CD4-positive, alpha-beta memory T cell (primary cell): ENCODE measurements around the gene RARG. TPM values are rescaled to one million over a fixed set of nuclear protein-coding genes. Genes with fewer than 3 reads are reported as not detected.
A peak's percentile ranks its signal among the peaks of the same experiment; 100 is the strongest.
"Not testable (repeated sequence)": the region's sequence is repeated elsewhere in the genome, so short reads cannot be mapped to it uniquely, and the experiment has no call there.

Experiments
- CTCF ChIA-PET: fragments of 350-600 bp; sonication (Branson Sonifier 250); formaldehyde crosslinking; loops from one replicate; lab custom pipeline; 2021; ENCODE audit warnings: inconsistent platforms; ENCODE audit not compliant: partially characterized antibody; lab: Charles Lee
- POLR2A ChIA-PET: fragments of 350-600 bp; sonication (Branson Sonifier 250); formaldehyde crosslinking; loops from one replicate; lab custom pipeline; 2021; ENCODE audit not compliant: partially characterized antibody; lab: Charles Lee
- DNase-seq, 5 donors: peaks; one replicate each; pipeline versions ENCODE4 v3.0.0 to v3.0.0-alpha.2; 2020 to 2022; ENCODE audit warnings: mixed read lengths in 1 of 5
- H3K27ac ChIP-seq: one replicate; pipeline ENCODE4 v1.7.0; 2013; ENCODE audit warnings: low read depth, low read length
- H3K27me3 ChIP-seq: 2 replicates; pipeline ENCODE4 v1.7.0; 2013; ENCODE audit warnings: mild to moderate bottlenecking, low read length, moderate library complexity; ENCODE audit not compliant: insufficient read depth
- H3K36me3 ChIP-seq: 2 replicates; pipeline ENCODE4 v1.7.0; 2013; ENCODE audit warnings: mild to moderate bottlenecking, low read length, moderate library complexity; ENCODE audit not compliant: insufficient read depth
- H3K4me1 ChIP-seq: 2 replicates; pipeline ENCODE4 v1.7.0; 2013; ENCODE audit warnings: mild to moderate bottlenecking, low read length, moderate library complexity; ENCODE audit not compliant: insufficient read depth
- H3K4me3 ChIP-seq, 2 donors: one replicate each; pipeline ENCODE4 v1.7.0; 2013; ENCODE audit warnings: low read length in 2 of 2, mild to moderate bottlenecking in 1 of 2
- H3K9me3 ChIP-seq, 2 donors: one replicate each; pipeline ENCODE4 v1.7.0; 2013; ENCODE audit warnings: low read length in 2 of 2, control low read depth in 1 of 2; ENCODE audit not compliant: control insufficient read depth in 1 of 2
- H3K27ac Mint-ChIP-seq, 7 donors: one replicate each; pipeline ENCODE4 v1.8.0; 2020 to 2021; ENCODE audit warnings: mixed read lengths in 7 of 7, mild to moderate bottlenecking in 6 of 7, inconsistent platforms in 3 of 7, moderate library complexity in 3 of 7
- H3K27me3 Mint-ChIP-seq, 2 donors: one replicate each; pipeline ENCODE4 v1.8.0; 2020 to 2021; ENCODE audit warnings: mixed read lengths in 2 of 2
- H3K36me3 Mint-ChIP-seq, 2 donors: one replicate each; pipeline ENCODE4 v1.8.0; 2020 to 2021; ENCODE audit warnings: mixed read lengths in 2 of 2, inconsistent platforms in 1 of 2, mild to moderate bottlenecking in 1 of 2
- H3K4me1 Mint-ChIP-seq, 4 donors: one replicate each; pipeline ENCODE4 v1.8.0; 2020 to 2021; ENCODE audit warnings: mixed read lengths in 4 of 4, mild to moderate bottlenecking in 1 of 4
- H3K4me3 Mint-ChIP-seq, 8 donors: one replicate each; pipeline ENCODE4 v1.8.0; 2020 to 2021; ENCODE audit warnings: mixed read lengths in 8 of 8, mild to moderate bottlenecking in 7 of 8, moderate library complexity in 6 of 8, inconsistent platforms in 3 of 8
- H3K9me3 Mint-ChIP-seq, 8 donors: one replicate each; pipeline ENCODE4 v1.8.0; 2020 to 2021; ENCODE audit warnings: mixed read lengths in 8 of 8, mild to moderate bottlenecking in 5 of 8, inconsistent platforms in 3 of 8, moderate library complexity in 1 of 8
- intact Hi-C: fragments of 100-400 bp; cut with micrococcal nuclease; formaldehyde crosslinking; loops from one replicate; pipeline ENCODE4 v1.15.1; 2023
- polyA plus RNA-seq, 2 donors: library from polyadenylated mRNA; unstranded; fragments of 300-500 nt; fragmentation: Illumina TruSeq; gene quantifications; one replicate each; pipeline ENCODE4 v1.2.3, GENCODE V29; 2021
- total RNA-seq, 2 experiments: library from RNA; stranded (reverse); gene quantifications; one replicate each; pipeline ENCODE4 v1.2.3, GENCODE V29; 2021

The RARG gene
- total and polyA plus RNA-seq, 4 experiments from 2014 or later: 13.2 to 86.0 (median 54.9) TPM

DNA sequence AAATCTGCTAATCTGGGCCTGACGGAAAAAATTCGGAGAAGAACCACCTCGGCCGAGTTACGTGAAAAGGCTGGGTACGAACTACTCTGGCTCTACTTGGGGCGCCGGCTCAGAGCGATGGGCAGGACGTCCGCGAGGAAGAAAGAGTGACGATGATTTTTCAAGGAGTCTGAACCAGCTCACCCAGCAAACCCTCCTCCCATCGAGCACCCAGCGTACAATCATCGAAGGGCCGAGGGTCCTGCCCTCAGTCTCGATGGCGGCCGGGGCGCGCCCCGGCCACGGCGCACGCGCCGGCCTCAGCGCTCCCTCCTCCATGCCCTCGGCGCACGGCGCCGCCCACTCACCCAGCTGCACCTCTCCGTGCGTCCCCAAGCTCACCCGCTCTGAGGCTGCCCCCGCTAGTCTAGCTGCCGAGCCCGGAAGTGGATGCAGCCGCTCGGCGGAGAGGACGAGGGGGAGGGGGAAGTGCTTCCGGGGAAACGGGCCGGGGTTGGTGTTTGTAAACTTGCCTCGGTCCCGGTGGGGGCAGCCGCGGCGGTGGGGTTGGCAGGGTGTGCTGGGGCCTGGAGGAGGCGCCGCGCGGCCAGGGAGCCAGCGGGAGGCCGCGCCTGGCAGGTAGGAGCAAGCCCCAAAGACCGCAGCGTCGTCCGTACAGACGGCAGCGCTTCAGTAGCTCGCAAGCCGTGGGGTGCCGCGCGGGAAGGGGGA is 51.6 kb downstream of the RARG start, which contains the start of the genes CSAD and ZNF740:
Gene CSAD, minus strand, starts transcription at position 706 of the 711 bp plus-strand sequence. CDS start 7,455 bp downstream, outside the sequence.
Gene ZNF740, plus strand, starts transcription at position 503 of the 711 bp plus-strand sequence. CDS start 1,262 bp downstream, outside the sequence.
- H3K27ac ChIP-seq: peak within 1 kb of the TSS; percentile 89
- H3K4me3 ChIP-seq: peak within 1 kb of the TSS; percentile 56 to 74
- POLR2A ChIA-PET: interaction anchor here (0.7 to 17.3 kb wide), 27 partner anchors 10 to 320 kb away, joined by 3 to 463 read pairs (median 7); partner anchors contain the start of genes AAAS, EIF4B, ESPL1 and ITGB7
- H3K36me3 Mint-ChIP-seq: peaks cover 15 to 41% of the 10 kb centered on the region in 2 donors
- H3K27ac Mint-ChIP-seq: peak within 1 kb of the TSS; percentile 88 to 98 (median 97)
- peaks cover 50% of the 10 kb centered on the region for H3K4me1 ChIP-seq
- no peaks in the 10 kb centered on the region for H3K9me3 ChIP-seq
- H3K27me3 ChIP-seq: no peaks in the 10 kb centered on the region
- intact Hi-C loops: loop anchor here (1.0 to 2.0 kb wide), 14 partner anchors 10 to 320 kb away; partner anchors contain the start of genes AAAS, EIF4B, ESPL1 and MYG1
- peaks cover 0 to 2% (median 0%) of the 10 kb centered on the region in 8 donors for H3K9me3 Mint-ChIP-seq
- H3K27me3 Mint-ChIP-seq: no peaks in the 10 kb centered on the region
- peaks cover 29% of the 10 kb centered on the region for H3K36me3 ChIP-seq
- peak; percentile 96 to 99 (median 97) for DNase-seq
- CTCF ChIA-PET: interaction anchor here (0.8 to 4.3 kb wide), 11 partner anchors 9 to 165 kb away, joined by 3 to 51 read pairs (median 8); partner anchors contain the start of gene PFDN5
- H3K4me1 Mint-ChIP-seq: peaks cover 36 to 62% (median 49%) of the 10 kb centered on the region in 4 donors
- H3K4me3 Mint-ChIP-seq: peak within 1 kb of the TSS; percentile 90 to 96 (median 91)

DNA sequence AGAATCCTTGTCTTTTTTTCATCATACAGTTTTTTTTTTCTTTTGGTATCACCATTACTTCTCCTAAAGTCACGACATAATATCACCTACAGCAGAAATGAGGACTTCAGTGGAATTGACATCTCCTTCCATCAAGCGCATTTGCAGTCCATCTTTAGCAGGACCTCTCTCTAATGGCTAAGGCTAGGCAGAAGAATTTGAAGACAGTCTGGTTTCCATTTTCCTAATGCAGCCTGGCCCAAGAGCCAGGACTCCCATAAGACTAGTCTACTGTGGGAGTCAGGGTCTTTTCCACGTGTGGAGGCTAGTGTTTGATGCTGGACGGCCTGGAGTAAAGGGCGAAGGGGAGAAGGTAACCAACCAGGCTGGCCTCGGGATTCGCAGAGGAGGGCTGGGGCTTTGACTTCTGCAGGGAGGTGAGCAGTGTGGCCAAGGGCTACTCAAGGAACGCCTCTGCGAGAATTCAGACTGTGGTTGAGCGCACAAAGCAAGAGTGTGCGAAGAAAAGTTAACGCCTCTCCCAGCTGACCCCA is 52.3 kb downstream of the RARG start:
- Mint-ChIP-seq H3K27me3 (no peaks in the 10 kb centered on the region), H3K4me1 (peaks cover 33 to 56% (median 45%) of the 10 kb centered on the region in 4 donors), H3K9me3 (peaks cover 0 to 2% (median 0%) of the 10 kb centered on the region in 8 donors), H3K36me3 (peaks cover 9 to 35% of the 10 kb centered on the region in 2 donors), H3K4me3 (peak overlapping the region; percentile 89 to 96 (median 90)), H3K27ac (peak overlapping the region; percentile 88 to 98 (median 97))
- Histone ChIP-seq H3K4me1 (peaks cover 47% of the 10 kb centered on the region), H3K9me3 (no peaks in the 10 kb centered on the region), H3K27me3 (no peaks in the 10 kb centered on the region), H3K27ac (peak overlapping the region; percentile 89), H3K36me3 (peaks cover 22% of the 10 kb centered on the region), H3K4me3 (peak overlapping the region; percentile 56 to 74)
- POLR2A ChIA-PET: interaction anchor here (0.7 to 17.3 kb wide), 23 partner anchors 16 to 321 kb away, joined by 3 to 463 read pairs (median 9); partner anchors contain the start of genes AAAS, EIF4B, ESPL1 and ITGB7
- CTCF ChIA-PET: interaction anchor here (0.9 to 4.3 kb wide), 7 partner anchors 15 to 165 kb away, joined by 3 to 51 read pairs (median 9); no protein-coding TSS in a partner anchor
- intact Hi-C loops: loop anchor here (1.0 to 2.0 kb wide), 14 partner anchors 11 to 321 kb away; partner anchors contain the start of genes AAAS, EIF4B, ESPL1 and MYG1
- DNase-seq: no peak

DNA sequence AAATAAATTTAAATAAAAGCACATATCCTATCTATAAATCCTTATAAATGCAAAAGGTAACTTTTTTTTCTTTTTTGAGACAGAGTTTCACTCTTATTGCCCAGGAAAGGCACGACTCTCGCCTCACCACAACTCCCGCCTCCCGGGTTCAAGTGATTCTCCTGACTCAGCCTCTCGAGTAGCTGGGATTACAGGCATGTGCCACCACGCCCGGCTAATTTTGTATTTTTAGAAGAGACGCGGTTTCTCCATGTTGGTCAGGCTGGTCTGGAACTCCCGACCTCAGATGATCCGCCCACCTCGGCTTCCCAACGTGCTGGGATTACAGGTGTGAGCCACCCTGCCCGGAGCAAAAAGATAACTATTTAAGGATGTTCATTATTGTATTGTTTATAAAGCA is 53.2 kb downstream of the RARG start:
- intact Hi-C loops, H3K27me3 ChIP-seq, DNase-seq, H3K27me3 Mint-ChIP-seq, H3K4me3 ChIP-seq, H3K9me3 ChIP-seq, H3K9me3 Mint-ChIP-seq: not testable (repeated sequence)
- H3K27ac ChIP-seq: peak overlapping the region; percentile 89
- Mint-ChIP-seq H3K27ac (peak overlapping the region in 6 of 7 donors; percentile 72 to 98 (median 97)), H3K36me3 (peaks cover 6 to 27% of the 10 kb centered on the region in 2 donors), H3K4me1 (peaks cover 26 to 46% (median 38%) of the 10 kb centered on the region in 4 donors), H3K4me3 (peak overlapping the region in 3 of 8 donors; percentile 34 to 96 (median 89))
- CTCF ChIA-PET: interaction anchor here (0.6 to 4.3 kb wide), 2 partner anchors 20 to 37 kb away, joined by 3 to 51 read pairs; no protein-coding TSS in a partner anchor
- H3K4me1 ChIP-seq: peaks cover 40% of the 10 kb centered on the region
- POLR2A ChIA-PET: interaction anchor here (1.2 to 17.3 kb wide), 5 partner anchors 24 to 322 kb away, joined by 3 to 463 read pairs (median 25); partner anchors contain the start of genes ITGB7, PFDN5 and TARBP2
- peaks cover 17% of the 10 kb centered on the region for H3K36me3 ChIP-seq

DNA sequence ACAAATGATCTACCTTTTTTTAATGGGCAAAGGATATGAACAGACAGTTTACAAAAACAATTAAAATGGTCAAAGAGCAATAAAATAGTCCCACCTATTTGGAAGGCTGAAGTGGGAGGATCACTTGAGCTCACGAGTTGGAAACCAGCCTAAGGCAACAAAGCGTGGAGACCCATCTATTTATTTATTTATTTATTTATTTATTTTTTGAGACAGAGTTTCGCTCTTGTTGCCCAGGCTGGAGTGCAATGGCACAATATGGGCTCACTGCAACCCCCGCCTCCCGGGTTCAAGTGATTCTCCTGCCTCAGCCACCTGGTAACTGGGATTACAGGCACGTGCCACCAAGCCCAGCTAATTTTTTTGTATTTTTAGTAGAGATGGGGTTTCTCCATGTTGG is 54.6 kb downstream of the RARG start:
- H3K27me3 Mint-ChIP-seq, H3K4me3 ChIP-seq, intact Hi-C loops, H3K9me3 Mint-ChIP-seq, H3K9me3 ChIP-seq, H3K27ac ChIP-seq, DNase-seq, H3K36me3 ChIP-seq, H3K4me3 Mint-ChIP-seq, H3K27me3 ChIP-seq: not testable (repeated sequence)
- peak overlapping the region in 3 of 7 donors; percentile 17 to 54 (median 43) for H3K27ac Mint-ChIP-seq
- H3K4me1 Mint-ChIP-seq: peaks cover 19 to 32% (median 27%) of the 10 kb centered on the region in 4 donors
- ChIA-PET POLR2A (interaction anchor here (17.3 kb wide), 1 partner anchor 25 kb away, joined by 463 read pairs; the partner anchor contains the start of gene ITGB7), CTCF (interaction anchor here (0.8 to 1.6 kb wide), 2 partner anchors 78 to 144 kb away, joined by 3 to 4 read pairs; partner anchors contain the start of gene AAAS)
- H3K36me3 Mint-ChIP-seq: peaks cover 3 to 16% of the 10 kb centered on the region in 2 donors
- H3K4me1 ChIP-seq: peaks cover 26% of the 10 kb centered on the region

DNA sequence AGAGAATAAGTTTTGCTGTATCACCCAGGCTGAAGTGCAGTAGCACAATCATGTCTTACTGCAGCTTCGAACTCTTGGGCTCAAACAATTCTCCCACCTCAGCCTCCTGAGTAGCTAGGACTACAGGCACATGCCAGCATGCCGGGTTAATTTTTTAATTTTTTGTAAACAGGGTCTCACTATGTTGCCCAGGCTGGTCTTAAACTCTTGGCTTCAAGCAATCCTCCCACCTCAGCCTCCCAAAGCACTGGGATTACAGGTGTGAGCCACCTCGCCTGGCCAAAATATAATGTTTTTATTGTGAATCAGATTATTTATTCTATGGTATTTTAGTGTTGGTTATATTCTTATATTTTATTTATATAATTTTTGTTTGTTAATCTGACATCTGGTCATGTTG is 55.3 kb downstream of the RARG start:
- Mint-ChIP-seq H3K9me3 (peaks cover 0 to 2% (median 0%) of the 10 kb centered on the region in 8 donors), H3K4me1 (peaks cover 13 to 25% (median 20%) of the 10 kb centered on the region in 4 donors), H3K27ac (no peak overlapping the region), H3K4me3 (no peak overlapping the region), H3K27me3 (no peaks in the 10 kb centered on the region), H3K36me3 (peaks cover 6 to 12% of the 10 kb centered on the region in 2 donors)
- no peak for DNase-seq
- intact Hi-C loops: no loop called here
- no peaks in the 10 kb centered on the region for H3K9me3 ChIP-seq
- POLR2A ChIA-PET: interaction anchor here (0.5 to 17.3 kb wide), 3 partner anchors 20 to 91 kb away, joined by 3 to 463 read pairs (median 5); partner anchors contain the start of genes ESPL1 and ITGB7
- H3K36me3 ChIP-seq: no peaks in the 10 kb centered on the region
- no peak overlapping the region for H3K27ac ChIP-seq
- H3K27me3 ChIP-seq: no peaks in the 10 kb centered on the region
- peaks cover 19% of the 10 kb centered on the region for H3K4me1 ChIP-seq
- H3K4me3 ChIP-seq: no peak overlapping the region
- CTCF ChIA-PET: interaction anchor here (0.7 to 2.5 kb wide), 4 partner anchors 14 to 144 kb away, joined by 3 to 7 read pairs (median 4); partner anchors contain the start of gene AAAS

DNA sequence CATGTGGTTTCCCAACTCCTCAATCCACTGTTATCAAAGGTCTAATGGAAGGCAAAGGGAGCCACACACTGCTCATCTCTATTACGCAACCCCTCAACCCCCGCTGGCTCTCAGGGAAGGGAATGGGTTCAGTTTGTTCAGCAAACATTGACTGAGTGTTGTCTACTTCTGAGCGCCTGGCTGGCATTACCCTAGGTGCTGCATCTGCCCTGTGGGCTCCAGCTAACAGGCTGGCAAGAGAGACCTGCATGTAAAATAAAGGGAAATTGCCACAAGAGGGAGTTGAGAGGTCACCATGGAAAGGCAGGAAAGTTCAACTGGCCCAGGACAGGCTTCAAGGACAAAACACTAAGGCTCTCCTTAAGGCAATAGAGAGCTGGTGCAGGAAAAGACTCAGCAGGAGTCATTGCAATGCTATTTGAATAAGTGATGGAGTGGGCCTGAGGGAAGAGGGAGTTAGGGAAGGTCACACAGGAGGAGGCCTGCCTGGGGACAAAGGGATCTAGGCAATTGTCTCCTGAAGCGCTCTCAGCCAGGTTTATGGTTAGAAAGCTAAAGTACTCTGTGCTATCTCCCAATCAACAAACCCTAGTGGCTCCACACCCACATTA is 57.0 kb downstream of the RARG start:
- CTCF ChIA-PET: interaction anchor here (1.0 to 2.5 kb wide), 11 partner anchors 10 to 120 kb away, joined by 3 to 7 read pairs (median 3); partner anchors contain the start of gene PFDN5

More for the DNA sequence above, 57.0 kb downstream of the RARG start:
- no peaks in the 10 kb centered on the region for H3K9me3 Mint-ChIP-seq
- POLR2A ChIA-PET: interaction anchor here (0.9 kb wide), 1 partner anchor 24 kb away, joined by 4 read pairs; no protein-coding TSS in a partner anchor
- Histone ChIP-seq H3K9me3 (no peaks in the 10 kb centered on the region), H3K27me3 (no peaks in the 10 kb centered on the region), H3K4me3 (no peak overlapping the region), H3K36me3 (no peaks in the 10 kb centered on the region), H3K27ac (no peak overlapping the region), H3K4me1 (peaks cover 12% of the 10 kb centered on the region)
- intact Hi-C loops: loop anchor here (1.0 kb wide), 1 partner anchor 112 kb away; no protein-coding TSS in a partner anchor
- H3K4me3 Mint-ChIP-seq: no peak overlapping the region
- peaks cover 8 to 11% (median 11%) of the 10 kb centered on the region in 4 donors for H3K4me1 Mint-ChIP-seq
- peak overlapping the region in 1 of 7 donors; percentile 61 for H3K27ac Mint-ChIP-seq
- H3K36me3 Mint-ChIP-seq: peaks cover 11 to 16% of the 10 kb centered on the region in 2 donors
- H3K27me3 Mint-ChIP-seq: no peaks in the 10 kb centered on the region
- no peak for DNase-seq
